GM12878 (cell line): ENCODE results near the gene TBCD. TPM values are rescaled to one million over a fixed set of nuclear protein-coding genes. Genes with fewer than 3 reads are reported as not detected.

Experiments
- ATAC-seq: fragments of 200-7000 bp; cut with Tn5 transposase; 3 replicates; pipeline ENCODE4 v1.9.1; 2020; ENCODE audit warnings: mild to moderate bottlenecking, moderate library complexity
- BruUV-seq: library from RNA; stranded (reverse); fragments of 400-500 nt; replicated peaks from 2 replicates; lab custom pipeline; 2021; lab: Mats Ljungman, UMichigan
- CTCF ChIA-PET: fragments of 300-600 bp; sonication (Branson Sonifier 250); formaldehyde crosslinking; extraction: SDS; loops from one replicate; lab custom pipeline; 2021; ENCODE audit warnings: inconsistent platforms; lab: Yijun Ruan, JAX
- POLR2A ChIA-PET: fragments of 350-600 bp; formaldehyde crosslinking; extraction: SDS; loops from one replicate; lab custom pipeline; 2021; ENCODE audit warnings: inconsistent platforms; lab: Charles Lee
- RAD21 ChIA-PET: fragments of 300-600 bp; sonication (Branson Sonifier 250); formaldehyde crosslinking; loops from one replicate; lab custom pipeline; 2023; ENCODE audit warnings: antibody characterized with exemption; ENCODE audit not compliant: unreplicated experiment; lab: Charles Lee
- SMC1A ChIA-PET: fragments of 300-600 bp; sonication (Branson Sonifier 250); formaldehyde crosslinking; loops from one replicate; lab custom pipeline; 2023; ENCODE audit not compliant: unreplicated experiment, uncharacterized antibody; lab: Charles Lee
- DNase-seq: peaks from one replicate; pipeline ENCODE4 v3.0.0-alpha.2; 2011; ENCODE audit warnings: low read depth, low spot score
- FAIRE-seq: peaks from 3 replicates; lab custom pipeline; 2011; peaks lifted over from hg19 to GRCh38; lab: Jason Lieb, UNC
- H2AFZ ChIP-seq: 2 replicates; pipeline ENCODE4 v1.6.0; 2011; ENCODE audit warnings: low read depth, low read length, control low read depth; ENCODE audit not compliant: control insufficient read depth
- H3K27ac ChIP-seq: 2 replicates; pipeline ENCODE4 v1.5.1; 2011; ENCODE audit warnings: control low read depth; ENCODE audit not compliant: control insufficient read depth, insufficient read depth
- H3K27me3 ChIP-seq, 2 experiments: replicated peaks in 1 of 2; 2 replicates each; pipeline versions ENCODE4 v1.6.0 to v1.6.1; 2011; ENCODE audit warnings: low read length in 1 of 2; ENCODE audit not compliant: control insufficient read depth in 2 of 2, insufficient read depth in 2 of 2
- H3K36me3 ChIP-seq, 2 experiments: 2 replicates each; pipeline ENCODE4 v1.5.1; 2011; ENCODE audit warnings: low read length in 1 of 2; ENCODE audit not compliant: control insufficient read depth in 2 of 2, insufficient read depth in 2 of 2
- H3K4me1 ChIP-seq: 2 replicates; pipeline ENCODE4 v1.6.1; 2011; ENCODE audit warnings: mild to moderate bottlenecking, low read length, moderate library complexity, mixed read lengths; ENCODE audit not compliant: control insufficient read depth, insufficient read depth
- H3K4me2 ChIP-seq: 2 replicates; pipeline ENCODE4 v1.6.0; 2011; ENCODE audit warnings: control low read depth; ENCODE audit not compliant: control insufficient read depth, insufficient read depth
- H3K4me3 ChIP-seq: fragments of 200-600 bp; sonication (generic); 2 replicates; pipeline ENCODE4 v1.5.1; 2016
- H3K79me2 ChIP-seq: 2 replicates; pipeline ENCODE4 v1.6.0; 2011; ENCODE audit warnings: low read length; ENCODE audit not compliant: control insufficient read depth, insufficient read depth
- H3K9ac ChIP-seq: 2 replicates; pipeline ENCODE4 v1.8.0; 2011; ENCODE audit warnings: low read length, control low read depth, mixed read lengths; ENCODE audit not compliant: control insufficient read depth, insufficient read depth
- H3K9me3 ChIP-seq: replicated peaks from 3 replicates; pipeline ENCODE4 v1.5.1; 2011; ENCODE audit warnings: mild to moderate bottlenecking, low read length; ENCODE audit not compliant: control insufficient read depth, insufficient read depth
- H4K20me1 ChIP-seq: 2 replicates; pipeline ENCODE4 v1.6.0; 2011; ENCODE audit not compliant: control insufficient read depth, insufficient read depth
- EED ChIP-seq: sonication (generic); IDR thresholded peaks from 2 replicates; pipeline ENCODE4 v1.6.1; 2016; ENCODE audit warnings: antibody characterized with exemption, low read depth
- EGR1 ChIP-seq, 2 experiments: IDR thresholded peaks; 1 replicate in 1 of 2; 2 replicates in 1 of 2; pipeline ENCODE4 v1.6.1; 2011 to 2012; ENCODE audit warnings: low read depth in 2 of 2, low read length in 2 of 2, borderline replicate concordance in 1 of 2, mild to moderate bottlenecking in 1 of 2, moderate library complexity in 1 of 2
- IRF4 ChIP-seq: IDR thresholded peaks from 2 replicates; pipeline ENCODE4 v1.6.1; 2011; ENCODE audit warnings: low read depth, low read length
- KAT2A ChIP-seq: conservative IDR thresholded peaks from 2 replicates; pipeline ENCODE4 v1.6.1; 2011; ENCODE audit warnings: low read depth, low read length; ENCODE audit not compliant: control insufficient read depth
- KLF5 ChIP-seq: fragments of 450-650 bp; IDR thresholded peaks from 2 replicates; pipeline ENCODE4 v1.6.1; 2014; ENCODE audit warnings: mild to moderate bottlenecking; ENCODE audit not compliant: partially characterized antibody
- LARP7 ChIP-seq: fragments of 450-650 bp; IDR thresholded peaks from 2 replicates; pipeline ENCODE4 v1.6.1; 2017; ENCODE audit warnings: mild to moderate bottlenecking
- NBN ChIP-seq: fragments of 450-650 bp; IDR thresholded peaks from 2 replicates; pipeline ENCODE4 v1.6.1; 2016
- NFIC ChIP-seq: IDR thresholded peaks from 2 replicates; pipeline ENCODE4 v1.6.1; 2012; ENCODE audit warnings: low read depth, mild to moderate bottlenecking, inconsistent platforms, low read length, moderate library complexity
- NRF1 ChIP-seq: conservative IDR thresholded peaks from 2 replicates; pipeline ENCODE4 v1.6.1; 2011; ENCODE audit warnings: mild to moderate bottlenecking, low read depth, low read length, improper control_type of control experiment
- TARDBP ChIP-seq: IDR thresholded peaks from 2 replicates; pipeline ENCODE4 v1.6.1; 2016; ENCODE audit warnings: borderline replicate concordance
- TBL1XR1 ChIP-seq: IDR thresholded peaks from 2 replicates; pipeline ENCODE4 v1.6.1; 2012; ENCODE audit warnings: low read depth, low read length, improper control_type of control experiment
- ZNF24 ChIP-seq: fragments of 450-650 bp; IDR thresholded peaks from 2 replicates; pipeline ENCODE4 v1.6.1; 2017; ENCODE audit warnings: antibody characterized with exemption, mild to moderate bottlenecking
- ZZZ3 ChIP-seq: IDR thresholded peaks from 2 replicates; pipeline ENCODE4 v1.6.1; 2011; ENCODE audit warnings: low read depth; ENCODE audit not compliant: control insufficient read depth, insufficient read length
- WGBS: methylation state at CpG from one replicate; pipeline ENCODE4 v1.1.6; 2016; ENCODE audit warnings: low lambda C conversion rate; ENCODE audit not compliant: insufficient replicate concordance, insufficient coverage; ENCODE audit errors: missing lambda C conversion rate; 5-methylcytosine and 5-hydroxymethylcytosine counted together
- in situ Hi-C: fragments of 300-500 bp; cut with MboI; formaldehyde crosslinking; loops from 9 replicates; pipeline ENCODE4 v1.14.3; 2018; ENCODE audit warnings: mixed read lengths
- intact Hi-C: fragments of 100-400 bp; cut with micrococcal nuclease; formaldehyde crosslinking; loops from one replicate; pipeline ENCODE4 v1.14.2; 2022; ENCODE audit not compliant: unreplicated experiment
- polyA plus RNA-seq, 11 experiments: library from polyadenylated mRNA; depleted of rRNA in 4 of 11; unstranded in 6 of 11; stranded (reverse) in 5 of 11; fragments of >200 nt; fragmentation: Nextera tagmentation in 4 of 11; fragmentation: Illumina TruSeq in 1 of 11; extraction: Ambion mirVana in 4 of 11; extraction: Trizol in 1 of 11; gene quantifications; 1 replicate in 1 of 11; 2 replicates in 10 of 11; pipeline versions ENCODE4 v1.2.1 to v1.2.3, GENCODE V29; 2011 to 2016; ENCODE audit warnings: inconsistent platforms in 2 of 11, missing spikeins in 2 of 11, low read depth in 1 of 11
- total RNA-seq, 4 experiments: library from RNA; depleted of rRNA in 3 of 4; stranded (reverse); fragments of >200 nt in 3 of 4; fragmentation: Illumina TruSeq in 1 of 4; extraction: Trizol in 1 of 4; gene quantifications; 2 replicates each; pipeline versions ENCODE4 v1.2.1 to v1.2.3, GENCODE V29; 2013 to 2021
- TF ChIP-seq, protein P1 (sequence below): fragments of 150-350 bp; IDR thresholded peaks from 2 replicates; pipeline ENCODE4 v1.6.1; 2016; ENCODE audit warnings: low read depth, low read length
- TF ChIP-seq, protein P2 (sequence below): fragments of 450-650 bp; IDR thresholded peaks from 2 replicates; pipeline ENCODE4 v1.6.1; 2014; ENCODE audit warnings: mild to moderate bottlenecking

The TBCD gene
- total and polyA plus RNA-seq, 10 of the 15 experiments (the other 5 are each of a cell fraction or from before 2014, with no cell fraction given) = 10.3 to 114 (median 52.4) TPM

DNA sequence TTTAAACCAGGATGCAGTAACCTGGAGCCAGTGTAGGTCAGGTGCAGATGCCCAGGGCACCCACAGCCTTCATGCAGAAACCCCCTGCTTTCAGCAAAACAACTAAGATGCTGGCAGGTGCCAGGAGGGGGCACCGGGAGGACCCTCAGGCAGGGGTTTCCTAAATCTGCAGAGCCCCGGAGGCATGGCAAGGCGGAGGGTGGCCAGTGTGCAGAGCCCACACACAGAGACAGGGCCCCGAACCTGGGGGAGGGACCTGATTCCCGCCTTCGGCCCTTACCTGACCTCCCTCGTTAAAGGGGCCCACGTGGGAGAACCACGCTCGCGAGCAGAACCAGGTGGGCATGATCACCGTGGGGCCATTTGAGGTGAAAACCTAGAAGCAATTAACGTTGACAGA lies 213.5 kb downstream of the TBCD start:
- Histone ChIP-seq H3K79me2 (no peaks in the 10 kb centered on the region), H3K36me3 (no peaks in the 10 kb centered on the region), H3K4me3 (no peak overlapping the region), H4K20me1 (no peaks in the 10 kb centered on the region), H3K9ac (no peak overlapping the region), H3K27me3 (no peaks in the 10 kb centered on the region), H3K4me1 (peaks cover 27% of the 10 kb centered on the region), H3K27ac (no peak overlapping the region), H3K4me2 (no peak overlapping the region), H2AFZ (no peak overlapping the region), H3K9me3 (no peaks in the 10 kb centered on the region)
- no peak for TF ChIP-seq NRF1
- TF ChIP-seq, protein P1, sequence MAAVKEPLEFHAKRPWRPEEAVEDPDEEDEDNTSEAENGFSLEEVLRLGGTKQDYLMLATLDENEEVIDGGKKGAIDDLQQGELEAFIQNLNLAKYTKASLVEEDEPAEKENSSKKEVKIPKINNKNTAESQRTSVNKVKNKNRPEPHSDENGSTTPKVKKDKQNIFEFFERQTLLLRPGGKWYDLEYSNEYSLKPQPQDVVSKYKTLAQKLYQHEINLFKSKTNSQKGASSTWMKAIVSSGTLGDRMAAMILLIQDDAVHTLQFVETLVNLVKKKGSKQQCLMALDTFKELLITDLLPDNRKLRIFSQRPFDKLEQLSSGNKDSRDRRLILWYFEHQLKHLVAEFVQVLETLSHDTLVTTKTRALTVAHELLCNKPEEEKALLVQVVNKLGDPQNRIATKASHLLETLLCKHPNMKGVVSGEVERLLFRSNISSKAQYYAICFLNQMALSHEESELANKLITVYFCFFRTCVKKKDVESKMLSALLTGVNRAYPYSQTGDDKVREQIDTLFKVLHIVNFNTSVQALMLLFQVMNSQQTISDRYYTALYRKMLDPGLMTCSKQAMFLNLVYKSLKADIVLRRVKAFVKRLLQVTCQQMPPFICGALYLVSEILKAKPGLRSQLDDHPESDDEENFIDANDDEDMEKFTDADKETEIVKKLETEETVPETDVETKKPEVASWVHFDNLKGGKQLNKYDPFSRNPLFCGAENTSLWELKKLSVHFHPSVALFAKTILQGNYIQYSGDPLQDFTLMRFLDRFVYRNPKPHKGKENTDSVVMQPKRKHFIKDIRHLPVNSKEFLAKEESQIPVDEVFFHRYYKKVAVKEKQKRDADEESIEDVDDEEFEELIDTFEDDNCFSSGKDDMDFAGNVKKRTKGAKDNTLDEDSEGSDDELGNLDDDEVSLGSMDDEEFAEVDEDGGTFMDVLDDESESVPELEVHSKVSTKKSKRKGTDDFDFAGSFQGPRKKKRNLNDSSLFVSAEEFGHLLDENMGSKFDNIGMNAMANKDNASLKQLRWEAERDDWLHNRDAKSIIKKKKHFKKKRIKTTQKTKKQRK = no peak
- TF ChIP-seq NBN = no peak
- TF ChIP-seq IRF4 = no peak
- SMC1A ChIA-PET = no interaction called here
- in situ Hi-C loops (no loop called here), intact Hi-C loops (no loop called here)
- FAIRE-seq = no peak
- BruUV-seq = no TSS peak
- ATAC-seq = no peak
- CTCF ChIA-PET = interaction anchor here (1.5 kb wide), 1 partner anchor 183 kb away, joined by 4 read pairs; no protein-coding TSS in a partner anchor
- no peak for DNase-seq
- 82% methylated on average over 13 of the region's 13 CpGs for WGBS
- RAD21 ChIA-PET = no interaction called here
- POLR2A ChIA-PET = no interaction called here

DNA sequence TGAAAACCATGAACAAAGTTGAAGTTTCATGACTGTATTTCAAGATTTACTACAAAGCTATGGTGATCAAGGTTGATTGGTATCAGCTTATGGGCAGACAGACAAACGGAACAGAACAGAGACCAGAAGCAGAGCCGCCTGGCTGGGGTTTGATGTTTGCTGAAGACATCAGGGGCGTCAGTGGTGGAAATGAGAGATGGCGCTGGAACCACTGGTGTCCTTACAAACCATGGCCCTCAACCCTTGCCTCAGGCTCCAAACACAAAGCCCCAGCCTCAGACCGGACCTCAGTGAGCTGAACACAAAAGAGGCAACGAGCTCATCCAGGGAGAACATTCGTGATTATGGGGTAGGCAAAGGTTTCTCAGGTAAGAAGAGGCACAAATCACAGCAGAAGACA lies 214.6 kb downstream of the TBCD start:
- FAIRE-seq (no peak), ATAC-seq (no peak), DNase-seq (no peak)
- CTCF ChIA-PET = interaction anchor here (1.5 kb wide), 1 partner anchor 184 kb away, joined by 4 read pairs; no protein-coding TSS in a partner anchor
- Histone ChIP-seq H3K27me3 (no peaks in the 10 kb centered on the region), H3K4me2 (no peak overlapping the region), H4K20me1 (no peaks in the 10 kb centered on the region), H2AFZ (no peak overlapping the region), H3K4me1 (peaks cover 27% of the 10 kb centered on the region), H3K9ac (no peak overlapping the region), H3K4me3 (no peak overlapping the region), H3K36me3 (no peaks in the 10 kb centered on the region), H3K27ac (no peak overlapping the region), H3K79me2 (no peaks in the 10 kb centered on the region), H3K9me3 (no peaks in the 10 kb centered on the region)
- POLR2A ChIA-PET = no interaction called here
- in situ Hi-C loops (no loop called here), intact Hi-C loops (no loop called here)
- SMC1A ChIA-PET = no interaction called here
- RAD21 ChIA-PET = interaction anchor here (0.6 kb wide), 1 partner anchor 333 kb away, joined by 4 read pairs; no protein-coding TSS in a partner anchor
- BruUV-seq = no TSS peak
- 75% methylated on average over 7 of the region's 7 CpGs for WGBS
- TF ChIP-seq KLF5 (no peak), KAT2A (no peak), NFIC (no peak), EED (no peak), TBL1XR1 (no peak), EGR1 (IDR thresholded peaks at IDR 0.05; ENCODE audit: borderline replicate concordance in 1 of 2, low read depth in 2 of 2, low read length in 2 of 2) (no peak), LARP7 (no peak), TARDBP (no peak), ZZZ3 (no peak), ZNF24 (no peak)
- TF ChIP-seq, protein P2, sequence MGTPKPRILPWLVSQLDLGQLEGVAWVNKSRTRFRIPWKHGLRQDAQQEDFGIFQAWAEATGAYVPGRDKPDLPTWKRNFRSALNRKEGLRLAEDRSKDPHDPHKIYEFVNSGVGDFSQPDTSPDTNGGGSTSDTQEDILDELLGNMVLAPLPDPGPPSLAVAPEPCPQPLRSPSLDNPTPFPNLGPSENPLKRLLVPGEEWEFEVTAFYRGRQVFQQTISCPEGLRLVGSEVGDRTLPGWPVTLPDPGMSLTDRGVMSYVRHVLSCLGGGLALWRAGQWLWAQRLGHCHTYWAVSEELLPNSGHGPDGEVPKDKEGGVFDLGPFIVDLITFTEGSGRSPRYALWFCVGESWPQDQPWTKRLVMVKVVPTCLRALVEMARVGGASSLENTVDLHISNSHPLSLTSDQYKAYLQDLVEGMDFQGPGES = no peak
